HEK293 (cell line): ENCODE results near the gene IPO11.

Experiments
- KLF10 ChIP-seq: fragments of 450-650 bp; IDR thresholded peaks from 2 replicates; pipeline ENCODE4 v1.5.1; 2018; ENCODE audit warnings: missing biosample characterization, mild to moderate bottlenecking, missing genetic modification characterization
- KLF9 ChIP-seq: fragments of 450-650 bp; formaldehyde crosslinking; IDR thresholded peaks from 2 replicates; pipeline ENCODE4 v1.5.1; 2016; ENCODE audit warnings: missing biosample characterization, missing genetic modification characterization, low read depth
- PRDM10 ChIP-seq: fragments of 450-650 bp; formaldehyde crosslinking; IDR thresholded peaks from 2 replicates; pipeline ENCODE4 v1.5.1; 2016; ENCODE audit warnings: missing biosample characterization, missing genetic modification characterization
- SP7 ChIP-seq: fragments of 450-650 bp; formaldehyde crosslinking; IDR thresholded peaks from 2 replicates; pipeline ENCODE4 v1.5.1; 2016; ENCODE audit warnings: missing biosample characterization, missing genetic modification characterization
- TCF7L2 ChIP-seq: IDR thresholded peaks from 2 replicates; pipeline ENCODE4 v1.6.1; 2011; ENCODE audit warnings: low read depth, mild to moderate bottlenecking, inconsistent platforms, low read length, moderate library complexity, borderline replicate concordance
- ZBTB7A ChIP-seq: fragments of 450-650 bp; formaldehyde crosslinking; IDR thresholded peaks from 2 replicates; pipeline ENCODE4 v1.5.1; 2016; ENCODE audit warnings: low read depth, missing biosample characterization, missing genetic modification characterization
- ZNF362 ChIP-seq: fragments of 450-650 bp; formaldehyde crosslinking; IDR thresholded peaks from 2 replicates; pipeline ENCODE4 v1.5.1; 2016; ENCODE audit warnings: missing biosample characterization, missing genetic modification characterization
- ZNF398 ChIP-seq: fragments of 450-650 bp; formaldehyde crosslinking; IDR thresholded peaks from 2 replicates; pipeline ENCODE4 v1.5.1; 2017; ENCODE audit warnings: missing biosample characterization, missing genetic modification characterization
- ZNF501 ChIP-seq: fragments of 450-650 bp; formaldehyde crosslinking; IDR thresholded peaks from 2 replicates; pipeline ENCODE4 v1.5.1; 2016; ENCODE audit warnings: missing biosample characterization, missing genetic modification characterization
- ZNF510 ChIP-seq: fragments of 450-650 bp; formaldehyde crosslinking; IDR thresholded peaks from 2 replicates; pipeline ENCODE4 v1.5.1; 2018; ENCODE audit warnings: mild to moderate bottlenecking, missing genetic modification characterization, missing biosample characterization; ENCODE audit not compliant: insufficient replicate concordance
- ZNF621 ChIP-seq: fragments of 450-650 bp; formaldehyde crosslinking; IDR thresholded peaks from 2 replicates; pipeline ENCODE4 v1.5.1; 2017; ENCODE audit warnings: missing biosample characterization, missing genetic modification characterization
- ZNF707 ChIP-seq: fragments of 450-650 bp; formaldehyde crosslinking; IDR thresholded peaks from 2 replicates; pipeline ENCODE4 v1.5.1; 2016; ENCODE audit warnings: missing biosample characterization, missing genetic modification characterization
- TF ChIP-seq, protein P1 (sequence below): fragments of 450-650 bp; formaldehyde crosslinking; IDR thresholded peaks from 2 replicates; pipeline ENCODE4 v1.5.1; 2016; ENCODE audit warnings: missing biosample characterization, missing genetic modification characterization
- TF ChIP-seq, protein P2 (sequence below): fragments of 450-650 bp; formaldehyde crosslinking; IDR thresholded peaks from 2 replicates; pipeline ENCODE4 v1.5.1; 2016; ENCODE audit warnings: missing biosample characterization, missing genetic modification characterization

DNA sequence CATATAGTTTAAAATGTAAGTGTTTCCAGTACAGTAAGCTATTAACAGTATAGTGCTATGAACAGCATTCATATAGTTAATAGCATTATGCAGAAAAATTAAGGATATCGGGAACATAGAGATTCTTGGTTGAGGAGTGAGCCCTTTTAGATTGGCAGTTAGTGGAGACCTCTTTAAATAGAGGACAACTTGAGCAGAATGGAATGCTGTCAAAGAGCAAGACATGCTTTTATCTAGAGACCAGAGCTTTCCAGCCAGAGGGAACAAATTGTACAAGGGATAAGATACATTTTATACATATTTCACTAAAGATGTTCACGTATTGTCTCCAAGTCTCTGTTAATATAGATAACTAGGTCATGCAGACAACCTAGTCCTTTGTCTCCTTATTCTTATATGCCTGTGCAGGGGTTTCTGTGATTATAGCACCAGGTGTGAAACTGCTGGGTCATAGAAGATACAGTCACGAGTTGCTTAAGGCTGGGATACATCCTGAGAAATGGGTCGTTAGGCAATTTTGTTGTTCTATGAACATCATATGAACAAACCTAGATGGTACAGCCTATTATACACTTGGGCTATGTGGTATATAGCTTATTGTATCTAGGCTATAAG, 6.0 kb downstream of the IPO11 start:
- TF ChIP-seq, protein P1, sequence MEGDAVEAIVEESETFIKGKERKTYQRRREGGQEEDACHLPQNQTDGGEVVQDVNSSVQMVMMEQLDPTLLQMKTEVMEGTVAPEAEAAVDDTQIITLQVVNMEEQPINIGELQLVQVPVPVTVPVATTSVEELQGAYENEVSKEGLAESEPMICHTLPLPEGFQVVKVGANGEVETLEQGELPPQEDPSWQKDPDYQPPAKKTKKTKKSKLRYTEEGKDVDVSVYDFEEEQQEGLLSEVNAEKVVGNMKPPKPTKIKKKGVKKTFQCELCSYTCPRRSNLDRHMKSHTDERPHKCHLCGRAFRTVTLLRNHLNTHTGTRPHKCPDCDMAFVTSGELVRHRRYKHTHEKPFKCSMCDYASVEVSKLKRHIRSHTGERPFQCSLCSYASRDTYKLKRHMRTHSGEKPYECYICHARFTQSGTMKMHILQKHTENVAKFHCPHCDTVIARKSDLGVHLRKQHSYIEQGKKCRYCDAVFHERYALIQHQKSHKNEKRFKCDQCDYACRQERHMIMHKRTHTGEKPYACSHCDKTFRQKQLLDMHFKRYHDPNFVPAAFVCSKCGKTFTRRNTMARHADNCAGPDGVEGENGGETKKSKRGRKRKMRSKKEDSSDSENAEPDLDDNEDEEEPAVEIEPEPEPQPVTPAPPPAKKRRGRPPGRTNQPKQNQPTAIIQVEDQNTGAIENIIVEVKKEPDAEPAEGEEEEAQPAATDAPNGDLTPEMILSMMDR (tag by site-specific recombination), result no peak
- TF ChIP-seq KLF9 (tag by site-specific recombination), result no peak
- no peak for TF ChIP-seq ZBTB7A
- no peak for TF ChIP-seq KLF10
- TF ChIP-seq SP7 (tag by site-specific recombination), result no peak
- TF ChIP-seq TCF7L2, result no peak
- no peak for TF ChIP-seq ZNF621
- TF ChIP-seq PRDM10 (tag by site-specific recombination), result no peak
- no peak for TF ChIP-seq ZNF510 (tag by site-specific recombination)
- no peak for TF ChIP-seq ZNF398 (tag by site-specific recombination)
- no peak for TF ChIP-seq ZNF501 (tag by site-specific recombination)
- TF ChIP-seq ZNF707, result no peak
- no peak for TF ChIP-seq ZNF362 (tag by site-specific recombination)
- TF ChIP-seq, protein P2, sequence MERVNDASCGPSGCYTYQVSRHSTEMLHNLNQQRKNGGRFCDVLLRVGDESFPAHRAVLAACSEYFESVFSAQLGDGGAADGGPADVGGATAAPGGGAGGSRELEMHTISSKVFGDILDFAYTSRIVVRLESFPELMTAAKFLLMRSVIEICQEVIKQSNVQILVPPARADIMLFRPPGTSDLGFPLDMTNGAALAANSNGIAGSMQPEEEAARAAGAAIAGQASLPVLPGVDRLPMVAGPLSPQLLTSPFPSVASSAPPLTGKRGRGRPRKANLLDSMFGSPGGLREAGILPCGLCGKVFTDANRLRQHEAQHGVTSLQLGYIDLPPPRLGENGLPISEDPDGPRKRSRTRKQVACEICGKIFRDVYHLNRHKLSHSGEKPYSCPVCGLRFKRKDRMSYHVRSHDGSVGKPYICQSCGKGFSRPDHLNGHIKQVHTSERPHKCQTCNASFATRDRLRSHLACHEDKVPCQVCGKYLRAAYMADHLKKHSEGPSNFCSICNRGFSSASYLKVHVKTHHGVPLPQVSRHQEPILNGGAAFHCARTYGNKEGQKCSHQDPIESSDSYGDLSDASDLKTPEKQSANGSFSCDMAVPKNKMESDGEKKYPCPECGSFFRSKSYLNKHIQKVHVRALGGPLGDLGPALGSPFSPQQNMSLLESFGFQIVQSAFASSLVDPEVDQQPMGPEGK, result no peak
